Gastroesophageal sphincter (tissue), 4 donors: ENCODE measurements around the gene UMAD1. TPM values are rescaled to one million over a fixed set of nuclear protein-coding genes. Genes with fewer than 3 reads are reported as not detected.

Experiments used
- ATAC-seq: fragments of 150-250 bp; one replicate; pipeline ENCODE4 v1.9.1; 2016; ENCODE audit warnings: mild to moderate bottlenecking, moderate library complexity
- H3K27ac ChIP-seq, 4 donors: fragments of 200-600 bp; sonication (generic) in 3 of 4; 1 replicate in 3 of 4; 2 replicates in 1 of 4; pipeline ENCODE4 v1.5.1; 2016 to 2019
- H3K27me3 ChIP-seq: fragments of 200-600 bp; sonication (generic); one replicate; pipeline ENCODE4 v1.5.1; 2019
- H3K36me3 ChIP-seq, 2 donors: fragments of 200-600 bp; sonication (generic); one replicate each; pipeline ENCODE4 v1.5.1; 2019; ENCODE audit warnings: control low read depth in 1 of 2
- H3K4me1 ChIP-seq, 3 donors: fragments of 200-600 bp; sonication (generic); 1 replicate in 2 of 3; 2 replicates in 1 of 3; pipeline ENCODE4 v1.5.1; 2016 to 2019; ENCODE audit warnings: control low read depth in 2 of 3
- H3K4me3 ChIP-seq, 2 donors: fragments of 200-600 bp; sonication (generic); one replicate each; pipeline ENCODE4 v1.5.1; 2019; ENCODE audit warnings: mild to moderate bottlenecking in 1 of 2, moderate library complexity in 1 of 2
- H3K9me3 ChIP-seq, 3 donors: fragments of 200-600 bp; sonication (generic); one replicate each; pipeline ENCODE4 v1.5.1; 2017 to 2019; ENCODE audit warnings: control low read depth in 2 of 3
- CTCF ChIP-seq, 4 experiments: fragments of 200-600 bp in 2 of 4; fragments of 450-650 bp in 2 of 4; sonication (generic) in 1 of 4; IDR thresholded peaks; one replicate each; pipeline ENCODE4 v1.5.1; 2017 to 2019; ENCODE audit warnings: antibody characterized with exemption in 4 of 4, mild to moderate bottlenecking in 2 of 4, moderate library complexity in 2 of 4
- EP300 ChIP-seq: sonication (generic); formaldehyde crosslinking; IDR thresholded peaks from one replicate; pipeline ENCODE4 v1.6.1; 2017; ENCODE audit warnings: antibody characterized with exemption, mild to moderate bottlenecking
- POLR2A ChIP-seq, 2 donors: fragments of 450-650 bp; IDR thresholded peaks; one replicate each; pipeline ENCODE4 v1.6.1; 2017; ENCODE audit warnings: antibody characterized with exemption in 2 of 2, mild to moderate bottlenecking in 2 of 2, moderate library complexity in 1 of 2
- POLR2AphosphoS5 ChIP-seq: sonication (generic); formaldehyde crosslinking; IDR thresholded peaks from one replicate; pipeline ENCODE4 v1.6.1; 2017; ENCODE audit warnings: antibody characterized with exemption
- WGBS, 2 donors: methylation state at CpG; one replicate each; pipeline ENCODE4 v1.1.5; 2018; ENCODE audit warnings: low coverage in 1 of 2; 5-methylcytosine and 5-hydroxymethylcytosine counted together
- total RNA-seq, 4 donors: library from RNA; depleted of rRNA; stranded (reverse); fragments of >200 nt; gene quantifications; one replicate each; pipeline ENCODE4 v1.1.0, GENCODE V29; 2016

UMAD1 gene
- total RNA-seq, 4 donors from 2014 or later: 7.4 to 24.4 (median 15.9) TPM

GRCh38 chr7:7917593-7917992 is 277.0 kb downstream of the UMAD1 start:
- WGBS, 2 donors: 100% methylated on average over 1 of the region's 1 CpG
- no peaks in the 10 kb centered on the region for H3K36me3 ChIP-seq
- no peak for ATAC-seq
- H3K4me1 ChIP-seq: no peaks in the 10 kb centered on the region
- no peak for TF ChIP-seq CTCF (IDR thresholded peaks at IDR 0.05)
- no peak for TF ChIP-seq POLR2A (IDR thresholded peaks at IDR 0.05)
- no peak for TF ChIP-seq POLR2AphosphoS5
- no peak for TF ChIP-seq EP300
- H3K4me3 ChIP-seq: no peak overlapping the region
- H3K27ac ChIP-seq: no peak overlapping the region
- no peaks in the 10 kb centered on the region for H3K9me3 ChIP-seq
- no peaks in the 10 kb centered on the region for H3K27me3 ChIP-seq

GRCh38 chr7:7918736-7919448 is 278.3 kb downstream of the UMAD1 start:
- Histone ChIP-seq H3K36me3 (no peaks in the 10 kb centered on the region), H3K27me3 (no peaks in the 10 kb centered on the region), H3K9me3 (no peaks in the 10 kb centered on the region), H3K4me1 (no peaks in the 10 kb centered on the region), H3K27ac (no peak overlapping the region), H3K4me3 (no peak overlapping the region)
- ATAC-seq: no peak
- TF ChIP-seq EP300 (no peak), POLR2A (IDR thresholded peaks at IDR 0.05) (no peak), CTCF (IDR thresholded peaks at IDR 0.05) (no peak), POLR2AphosphoS5 (no peak)

GRCh38 chr7:7919449-7919945 is 278.9 kb downstream of the UMAD1 start:
- ATAC-seq: no peak
- no peaks in the 10 kb centered on the region for H3K27me3 ChIP-seq
- no peaks in the 10 kb centered on the region for H3K4me1 ChIP-seq
- H3K4me3 ChIP-seq: no peak overlapping the region
- 55 to 63% methylated on average over 2 of the region's 2 CpGs for WGBS, 2 donors
- no peaks in the 10 kb centered on the region for H3K36me3 ChIP-seq
- H3K27ac ChIP-seq: no peak overlapping the region
- TF ChIP-seq POLR2AphosphoS5 (no peak), POLR2A (IDR thresholded peaks at IDR 0.05) (no peak), CTCF (IDR thresholded peaks at IDR 0.05) (no peak), EP300 (no peak)
- H3K9me3 ChIP-seq: no peaks in the 10 kb centered on the region

GRCh38 chr7:7920056-7920455 is 279.5 kb downstream of the UMAD1 start:
- TF ChIP-seq POLR2AphosphoS5: no peak
- no peak for TF ChIP-seq POLR2A (IDR thresholded peaks at IDR 0.05)
- no peak for TF ChIP-seq EP300
- TF ChIP-seq CTCF (IDR thresholded peaks at IDR 0.05): no peak
- Histone ChIP-seq H3K27ac (no peak overlapping the region), H3K9me3 (no peaks in the 10 kb centered on the region), H3K27me3 (no peaks in the 10 kb centered on the region), H3K4me3 (no peak overlapping the region), H3K36me3 (no peaks in the 10 kb centered on the region), H3K4me1 (no peaks in the 10 kb centered on the region)
- 50 to 62% methylated on average over 2 of the region's 2 CpGs for WGBS, 2 donors
- no peak for ATAC-seq

GRCh38 chr7:7920481-7920880 is 279.9 kb downstream of the UMAD1 start:
- no peak for ATAC-seq
- Histone ChIP-seq H3K27ac (no peak overlapping the region), H3K27me3 (no peaks in the 10 kb centered on the region), H3K4me1 (no peaks in the 10 kb centered on the region), H3K9me3 (no peaks in the 10 kb centered on the region), H3K36me3 (no peaks in the 10 kb centered on the region), H3K4me3 (no peak overlapping the region)
- TF ChIP-seq POLR2A (IDR thresholded peaks at IDR 0.05): no peak
- TF ChIP-seq POLR2AphosphoS5: no peak
- no peak for TF ChIP-seq EP300
- TF ChIP-seq CTCF (IDR thresholded peaks at IDR 0.05): no peak
- WGBS, 2 donors: 80 to 95% methylated on average over 3 of the region's 3 CpGs
